Caco-2 (cell line): ENCODE measurements around the gene KLF13. TPM values are rescaled to one million over a fixed set of nuclear protein-coding genes. Genes with fewer than 3 reads are reported as not detected.

Experiments used
- BruUV-seq: library from RNA; stranded (reverse); fragments of 400-500 nt; replicated peaks from 2 replicates; lab custom pipeline; 2021; lab: Mats Ljungman, UMichigan
- CTCF ChIA-PET: fragments of 300-600 bp; sonication (Branson Sonifier 250); formaldehyde crosslinking; loops from one replicate; lab custom pipeline; 2022; ENCODE audit warnings: antibody characterized with exemption; lab: Charles Lee
- POLR2A ChIA-PET: fragments of 300-600 bp; sonication (Branson Sonifier 250); formaldehyde crosslinking; loops from one replicate; lab custom pipeline; 2022; ENCODE audit warnings: antibody characterized with exemption; lab: Charles Lee
- DNase-seq, 2 experiments: peaks; one replicate each; pipeline versions ENCODE4 v3.0.0 to v3.0.0-alpha.2; 2020 to 2022
- H3K27me3 ChIP-seq: replicated peaks from 2 replicates; pipeline ENCODE4 v1.6.0; 2011; ENCODE audit warnings: low read length; ENCODE audit not compliant: control insufficient read depth, insufficient read depth
- H3K36me3 ChIP-seq: 2 replicates; pipeline ENCODE4 v1.5.1; 2011; ENCODE audit warnings: low read length; ENCODE audit not compliant: control insufficient read depth, insufficient read depth
- H3K4me1 ChIP-seq: fragments of 250-450 bp; sonication (Bioruptor Pico); 2 replicates; pipeline ENCODE4 v1.5.1; 2020; ENCODE audit warnings: mild to moderate bottlenecking
- H3K4me3 ChIP-seq: 2 replicates; pipeline ENCODE4 v1.5.1; 2011; ENCODE audit warnings: low read depth, mild to moderate bottlenecking, control low read depth, low read length
- H3K9me3 ChIP-seq: fragments of 250-450 bp; sonication (Bioruptor Pico); 2 replicates; pipeline ENCODE4 v1.5.1; 2020; ENCODE audit warnings: mild to moderate bottlenecking, moderate library complexity
- H3K27ac Mint-ChIP-seq: one replicate; pipeline ENCODE4 v1.8.0; 2022; ENCODE audit warnings: mixed read lengths; ENCODE audit not compliant: unreplicated experiment
- H3K27me3 Mint-ChIP-seq: one replicate; pipeline ENCODE4 v1.8.0; 2022; ENCODE audit warnings: mixed read lengths; ENCODE audit not compliant: insufficient read depth, unreplicated experiment
- H3K36me3 Mint-ChIP-seq: one replicate; pipeline ENCODE4 v1.8.0; 2022; ENCODE audit warnings: mild to moderate bottlenecking, mixed read lengths; ENCODE audit not compliant: insufficient read depth, unreplicated experiment
- H3K4me1 Mint-ChIP-seq: one replicate; pipeline ENCODE4 v1.8.0; 2022; ENCODE audit warnings: low read depth, mixed read lengths; ENCODE audit not compliant: unreplicated experiment
- H3K4me3 Mint-ChIP-seq: one replicate; pipeline ENCODE4 v1.8.0; 2022; ENCODE audit warnings: mild to moderate bottlenecking, moderate library complexity, mixed read lengths; ENCODE audit not compliant: unreplicated experiment
- H3K9me3 Mint-ChIP-seq: one replicate; pipeline ENCODE4 v1.8.0; 2022; ENCODE audit warnings: mixed read lengths; ENCODE audit not compliant: unreplicated experiment
- intact Hi-C: fragments of 100-400 bp; cut with micrococcal nuclease; formaldehyde crosslinking; loops from one replicate; pipeline ENCODE4 v1.10.0; 2022; ENCODE audit not compliant: unreplicated experiment
- total RNA-seq: library from RNA; stranded (reverse); gene quantifications from 2 replicates; pipeline ENCODE4 v1.2.3, GENCODE V29; 2022
- TF ChIP-seq, protein P1 (sequence below), 2 experiments: fragments of 200-600 bp in 1 of 2; IDR thresholded peaks; 1 replicate in 1 of 2; 2 replicates in 1 of 2; pipeline versions ENCODE4 v1.5.1 to v1.8.0; 2011 to 2022; ENCODE audit warnings: antibody characterized with exemption in 1 of 2, control low read depth in 1 of 2, inconsistent platforms in 1 of 2, low read depth in 1 of 2, low read length in 1 of 2, mild to moderate bottlenecking in 1 of 2, moderate library complexity in 1 of 2; ENCODE audit not compliant: insufficient read depth in 1 of 2, severe bottlenecking in 1 of 2, unreplicated experiment in 1 of 2

KLF13 gene
- total RNA-seq, 1 experiment from 2014 or later = 18.8 TPM

DNA sequence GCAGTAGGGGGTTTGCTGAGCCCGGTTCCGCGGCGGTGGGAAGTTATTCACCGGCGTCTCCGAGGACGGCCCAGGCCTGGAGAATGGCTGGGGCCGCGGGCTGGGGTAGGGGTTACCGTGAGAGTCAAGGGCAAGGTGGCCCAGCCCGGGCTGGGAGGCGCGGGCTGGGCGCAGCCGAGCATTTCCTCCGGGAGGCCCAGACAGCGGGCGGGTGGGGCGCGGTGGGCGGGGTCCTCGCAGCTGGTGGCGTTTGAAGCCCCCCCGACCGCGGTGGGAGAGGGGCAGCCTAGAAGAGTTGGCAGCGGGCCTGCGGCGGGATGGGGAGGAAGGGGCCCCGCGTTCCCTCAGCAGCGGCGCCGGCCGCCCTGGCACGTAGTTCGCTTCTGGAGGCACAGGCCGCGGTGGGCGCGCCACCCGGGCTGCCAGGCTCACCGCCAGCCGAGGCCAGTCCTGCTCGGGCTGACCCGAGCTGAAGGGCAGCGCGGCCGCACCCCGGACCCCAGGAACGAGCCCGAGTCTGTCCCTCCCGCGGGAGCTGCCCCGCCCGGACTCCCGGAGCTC lies 960 bp upstream of the KLF13 start:
- Histone ChIP-seq H3K4me1 (peaks cover 11% of the 10 kb centered on the region), H3K9me3 (no peaks in the 10 kb centered on the region), H3K27me3 (no peaks in the 10 kb centered on the region), H3K36me3 (no peaks in the 10 kb centered on the region; the same call in 1 of the 2 replicates), H3K4me3 (peak overlapping the region; percentile 92)
- ChIA-PET CTCF (interaction anchor here (1.6 kb wide), 1 partner anchor 109 kb away, joined by 12 read pairs; no protein-coding TSS in a partner anchor), POLR2A (no interaction called here)
- TF ChIP-seq, protein P1, sequence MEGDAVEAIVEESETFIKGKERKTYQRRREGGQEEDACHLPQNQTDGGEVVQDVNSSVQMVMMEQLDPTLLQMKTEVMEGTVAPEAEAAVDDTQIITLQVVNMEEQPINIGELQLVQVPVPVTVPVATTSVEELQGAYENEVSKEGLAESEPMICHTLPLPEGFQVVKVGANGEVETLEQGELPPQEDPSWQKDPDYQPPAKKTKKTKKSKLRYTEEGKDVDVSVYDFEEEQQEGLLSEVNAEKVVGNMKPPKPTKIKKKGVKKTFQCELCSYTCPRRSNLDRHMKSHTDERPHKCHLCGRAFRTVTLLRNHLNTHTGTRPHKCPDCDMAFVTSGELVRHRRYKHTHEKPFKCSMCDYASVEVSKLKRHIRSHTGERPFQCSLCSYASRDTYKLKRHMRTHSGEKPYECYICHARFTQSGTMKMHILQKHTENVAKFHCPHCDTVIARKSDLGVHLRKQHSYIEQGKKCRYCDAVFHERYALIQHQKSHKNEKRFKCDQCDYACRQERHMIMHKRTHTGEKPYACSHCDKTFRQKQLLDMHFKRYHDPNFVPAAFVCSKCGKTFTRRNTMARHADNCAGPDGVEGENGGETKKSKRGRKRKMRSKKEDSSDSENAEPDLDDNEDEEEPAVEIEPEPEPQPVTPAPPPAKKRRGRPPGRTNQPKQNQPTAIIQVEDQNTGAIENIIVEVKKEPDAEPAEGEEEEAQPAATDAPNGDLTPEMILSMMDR (IDR thresholded peaks at IDR 0.05; ENCODE audit: insufficient read depth in 1 of 2, low read depth in 1 of 2, low read length in 1 of 2, severe bottlenecking in 1 of 2, unreplicated experiment in 1 of 2) = no peak
- no peaks in the 10 kb centered on the region for H3K9me3 Mint-ChIP-seq
- peak overlapping the region; percentile 76 for H3K27ac Mint-ChIP-seq
- peaks cover 6% of the 10 kb centered on the region for H3K36me3 Mint-ChIP-seq
- no peaks in the 10 kb centered on the region for H3K4me1 Mint-ChIP-seq
- H3K27me3 Mint-ChIP-seq = no peaks in the 10 kb centered on the region
- DNase-seq = peak in 1 of 2 experiments; percentile 43
- intact Hi-C loops = loop anchor here (1.0 to 5.0 kb wide), 2 partner anchors 29 to 108 kb away; no protein-coding TSS in a partner anchor
- H3K4me3 Mint-ChIP-seq = peak overlapping the region; percentile 86
- no TSS peak for BruUV-seq

DNA sequence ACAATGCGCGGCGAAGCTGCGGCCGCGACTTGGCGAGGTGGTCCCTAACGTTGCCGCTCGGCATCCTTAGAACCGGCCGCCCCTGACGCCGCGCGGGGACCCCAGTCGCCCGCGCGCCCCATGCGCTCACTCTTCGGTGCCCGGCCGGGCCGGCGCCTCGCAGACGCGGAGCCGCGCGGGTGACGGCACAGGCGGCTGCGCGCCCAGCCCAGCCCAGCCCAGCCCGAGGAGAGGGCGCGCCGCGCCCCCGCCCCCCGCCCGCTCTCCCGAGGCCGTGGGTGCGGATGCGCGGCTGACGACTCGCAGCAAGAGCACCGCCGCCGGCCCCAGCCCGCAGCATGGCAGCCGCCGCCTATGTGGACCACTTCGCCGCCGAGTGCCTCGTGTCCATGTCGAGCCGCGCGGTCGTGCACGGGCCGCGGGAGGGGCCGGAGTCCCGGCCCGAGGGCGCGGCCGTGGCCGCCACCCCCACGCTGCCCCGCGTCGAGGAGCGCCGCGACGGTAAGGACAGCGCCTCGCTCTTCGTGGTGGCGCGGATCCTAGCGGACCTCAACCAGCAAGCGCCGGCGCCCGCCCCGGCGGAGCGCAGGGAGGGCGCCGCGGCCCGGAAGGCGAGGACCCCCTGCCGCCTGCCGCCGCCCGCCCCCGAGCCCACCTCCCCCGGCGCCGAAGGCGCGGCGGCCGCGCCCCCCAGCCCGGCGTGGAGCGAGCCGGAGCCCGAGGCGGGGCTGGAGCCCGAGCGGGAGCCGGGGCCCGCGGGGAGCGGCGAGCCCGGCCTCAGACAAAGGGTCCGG lies 437 bp downstream of the KLF13 start:
- DNase-seq = peak in 1 of 2 experiments; percentile 57
- CTCF ChIA-PET = interaction anchor here (0.6 to 1.8 kb wide), 3 partner anchors 29 to 108 kb away, joined by 3 to 12 read pairs (median 9); no protein-coding TSS in a partner anchor
- no peaks in the 10 kb centered on the region for H3K4me1 Mint-ChIP-seq

More for the DNA sequence above, 437 bp downstream of the KLF13 start:
- TF ChIP-seq, protein P1 (IDR thresholded peaks at IDR 0.05; ENCODE audit: insufficient read depth in 1 of 2, low read depth in 1 of 2, low read length in 1 of 2, severe bottlenecking in 1 of 2, unreplicated experiment in 1 of 2) = no peak
- Mint-ChIP-seq H3K36me3 (peaks cover 11% of the 10 kb centered on the region), H3K9me3 (no peaks in the 10 kb centered on the region), H3K27me3 (no peaks in the 10 kb centered on the region), H3K4me3 (peak overlapping the region; percentile 86), H3K27ac (no peak overlapping the region)
- H3K9me3 ChIP-seq = no peaks in the 10 kb centered on the region
- BruUV-seq = no TSS peak
- peaks cover 11% of the 10 kb centered on the region for H3K4me1 ChIP-seq
- intact Hi-C loops = loop anchor here (1.0 to 5.0 kb wide), 2 partner anchors 31 to 110 kb away; no protein-coding TSS in a partner anchor
- no peaks in the 10 kb centered on the region for H3K27me3 ChIP-seq
- POLR2A ChIA-PET = interaction anchor here (0.6 to 1.0 kb wide), 4 partner anchors 11 to 335 kb away, joined by 5 to 7 read pairs (median 6); no protein-coding TSS in a partner anchor
- H3K4me3 ChIP-seq = peak overlapping the region; percentile 92
- no peaks in the 10 kb centered on the region; the same call in none of the 2 replicates for H3K36me3 ChIP-seq
